Measurements from ENCODE around the gene ATP5PO.
"Not testable (repeated sequence)": the region's sequence is repeated elsewhere in the genome, so short reads cannot be mapped to it uniquely, and the experiment has no call there.

ATP5PO gene

GRCh38 chr21:33940164-33940880, 24.7 kb upstream of the ATP5PO start:
- DNase-seq, result peak; percentile 44

DNA sequence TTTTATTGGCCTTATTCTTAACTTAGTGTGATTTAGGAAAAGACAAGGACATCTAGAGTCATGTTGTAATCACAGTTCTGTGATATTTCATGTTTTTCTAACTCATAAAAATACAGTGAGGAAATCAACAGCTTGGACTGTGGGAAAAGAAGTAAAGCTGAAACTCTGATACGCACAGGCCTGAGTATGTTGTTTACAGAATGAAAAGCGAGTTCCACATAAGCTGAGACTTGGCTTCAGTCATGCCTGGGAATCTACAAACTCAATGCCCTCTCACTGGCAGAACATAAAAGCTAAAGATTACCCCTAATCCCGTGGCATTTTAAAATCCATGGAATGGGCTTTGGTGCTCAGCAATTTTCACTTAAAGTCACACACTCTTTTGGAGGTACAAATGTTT, 23.6 kb upstream of the ATP5PO start:
- DNase-seq, result no peak

DNA sequence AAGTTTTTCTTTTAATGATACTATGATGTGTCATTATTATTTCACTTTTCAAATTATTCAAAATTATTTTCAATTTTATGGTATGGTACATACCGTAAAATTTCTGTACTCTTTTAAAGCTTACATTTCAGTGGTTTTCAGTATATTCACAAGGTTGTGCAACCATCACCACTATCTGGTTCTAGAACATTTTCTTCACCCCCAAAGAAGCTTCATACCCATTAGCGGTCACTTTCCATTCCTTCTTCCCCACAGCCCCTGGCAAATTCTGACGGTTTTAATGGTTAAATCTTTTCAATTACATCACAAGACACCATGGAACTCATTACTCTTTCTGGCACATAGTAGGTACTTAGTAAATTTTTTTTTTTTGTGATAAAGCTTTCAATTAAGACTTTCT, 22.8 kb upstream of the ATP5PO start:
- DNase-seq, result no peak

GRCh38 chr21:33937931-33938339, 22.3 kb upstream of the ATP5PO start:
- no peak for DNase-seq

- no peak for DNase-seq
These were observed 21.5 kb upstream of the ATP5PO start for GRCh38 chr21:33937146-33937545.

- DNase-seq, result no peak
These were observed 20.9 kb upstream of the ATP5PO start for GRCh38 chr21:33936301-33937038.

DNA sequence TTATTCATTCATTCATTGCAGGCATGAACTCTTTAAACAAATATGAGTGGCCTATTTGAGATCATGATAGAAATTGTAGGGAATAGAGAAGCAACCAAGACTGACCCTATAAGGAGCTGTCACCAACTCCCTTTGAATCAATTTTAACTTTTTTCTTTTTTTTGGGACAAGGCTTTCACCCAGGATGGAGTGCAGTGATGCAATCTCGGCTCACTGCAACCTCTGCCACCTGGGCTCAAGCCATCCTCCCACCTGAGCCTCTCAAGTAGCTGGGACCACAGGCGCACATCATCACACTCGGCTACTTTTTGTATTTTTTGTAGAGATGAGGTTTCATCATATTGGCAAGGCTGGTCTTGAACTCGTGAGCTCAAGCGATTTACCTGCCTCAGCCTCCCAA, 17.1 kb upstream of the ATP5PO start:
- DNase-seq, result no peak

DNA sequence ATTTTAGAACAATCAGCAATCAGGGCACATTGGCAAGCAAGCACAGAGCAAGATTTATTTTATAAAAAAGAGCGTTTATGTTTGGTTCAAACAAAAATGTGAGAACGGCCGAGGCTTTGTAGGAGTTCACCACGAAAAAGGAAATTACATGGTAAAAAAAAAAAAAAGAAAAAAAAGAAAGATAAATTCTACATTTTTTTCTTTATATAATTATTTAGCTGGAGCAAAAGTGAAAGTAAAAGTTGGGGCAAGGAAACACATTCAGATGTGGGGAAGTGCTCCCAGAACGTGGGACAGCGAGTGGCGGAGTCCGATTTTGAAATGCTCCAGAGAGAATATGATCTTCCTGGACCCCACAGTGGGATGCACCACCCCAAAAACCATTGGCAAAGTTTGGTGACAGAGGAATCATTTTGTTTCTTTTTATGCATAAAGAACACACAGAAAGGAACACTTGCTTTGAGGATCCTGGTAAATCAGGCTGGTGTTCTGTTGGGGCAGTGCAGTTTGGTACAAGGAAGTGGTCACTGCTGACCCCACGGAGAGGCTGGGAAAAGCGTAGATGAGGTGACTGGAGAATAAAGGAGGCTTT, 16.3 kb upstream of the ATP5PO start:
- no peak for DNase-seq

- DNase-seq, result not testable (repeated sequence)
These were observed 15.6 kb upstream of the ATP5PO start for GRCh38 chr21:33931052-33931798.

GRCh38 chr21:33926248-33926647, 10.6 kb upstream of the ATP5PO start:
- DNase-seq, result not testable (repeated sequence)

- DNase-seq, result no peak
These were observed 9.1 kb upstream of the ATP5PO start for GRCh38 chr21:33924766-33925100.

DNA sequence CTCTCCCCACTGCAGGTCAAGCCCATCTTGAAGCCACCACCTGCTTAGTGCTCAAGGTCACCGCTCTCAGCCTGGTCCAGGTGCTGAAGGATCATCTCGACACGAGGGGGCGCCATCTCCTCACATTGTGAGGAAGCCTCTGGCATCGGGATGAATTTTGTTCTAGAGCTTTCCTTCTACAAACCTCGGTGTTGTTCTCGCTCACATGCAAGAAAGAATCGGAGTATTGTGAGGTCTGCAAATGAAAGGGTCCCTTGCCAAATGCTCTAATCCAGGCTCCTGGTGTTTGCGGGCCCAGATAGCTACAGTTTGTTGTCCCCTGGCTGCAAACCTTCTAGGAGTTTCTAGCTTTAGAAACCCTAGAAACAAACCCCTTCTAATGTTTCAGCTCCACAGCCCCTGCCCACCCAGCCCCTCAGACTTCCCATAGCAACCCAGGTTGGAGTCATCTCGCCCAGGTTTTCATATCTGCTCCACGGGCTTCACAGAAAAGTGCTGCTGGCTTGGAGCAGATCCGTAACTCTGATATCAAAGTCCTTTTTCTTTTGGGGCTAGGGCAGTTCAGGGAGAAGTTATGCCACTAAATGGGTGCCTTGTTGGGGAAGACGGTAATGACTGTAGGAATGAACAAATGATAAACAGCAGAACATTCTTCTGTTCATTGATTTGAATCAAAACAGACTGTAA, 8.6 kb upstream of the ATP5PO start:
- peak; percentile 90 for DNase-seq

DNA sequence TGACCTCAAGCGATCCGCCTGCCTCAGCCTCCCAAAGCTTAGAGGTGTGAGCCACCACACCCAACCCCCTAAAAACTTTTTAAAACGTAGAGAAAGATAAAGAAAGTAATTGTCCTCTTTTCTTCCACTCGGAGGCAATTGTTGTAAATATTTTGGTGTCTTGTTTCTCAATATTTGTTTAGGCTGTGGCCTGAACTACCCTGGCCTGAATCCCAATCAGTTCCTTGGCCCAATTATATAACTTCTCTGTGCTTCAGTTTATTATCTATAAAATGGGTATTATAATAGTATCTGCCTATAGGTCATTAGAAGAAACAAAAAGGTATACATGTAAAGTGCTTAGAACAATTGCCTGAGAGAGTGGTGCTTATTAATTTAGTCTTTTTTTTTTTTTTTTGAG, 1.8 kb upstream of the ATP5PO start:
- no peak for DNase-seq

GRCh38 chr21:33916200-33916567, 580 bp upstream of the ATP5PO start:
- DNase-seq, result no peak

GRCh38 chr21:33914188-33914587, 1.4 kb downstream of the ATP5PO start:
- no peak for DNase-seq

DNA sequence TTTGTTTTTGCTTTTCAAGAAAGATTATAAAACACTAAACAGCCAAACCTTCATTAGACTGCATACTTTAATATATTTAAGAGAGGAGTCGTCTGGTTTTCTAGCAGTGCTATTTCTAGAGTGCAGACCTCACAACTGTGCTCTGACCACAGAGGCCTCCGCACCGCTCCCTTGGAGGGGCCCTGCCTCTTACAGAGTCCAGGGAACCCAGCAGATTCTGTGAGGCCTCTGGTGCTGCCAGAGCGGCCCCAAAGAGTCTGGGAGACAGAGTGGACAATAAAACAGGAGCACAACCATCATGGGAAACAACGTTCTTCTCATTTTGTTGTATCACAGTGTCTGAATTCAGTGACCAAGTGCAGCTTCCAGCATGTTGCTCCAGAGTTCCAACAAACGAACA, 5.8 kb downstream of the ATP5PO start:
- no peak for DNase-seq

GRCh38 chr21:33908760-33909159, 6.8 kb downstream of the ATP5PO start:
- DNase-seq, result no peak

- DNase-seq, result no peak
These were observed 11.6 kb downstream of the ATP5PO start for GRCh38 chr21:33904041-33904440.

DNA sequence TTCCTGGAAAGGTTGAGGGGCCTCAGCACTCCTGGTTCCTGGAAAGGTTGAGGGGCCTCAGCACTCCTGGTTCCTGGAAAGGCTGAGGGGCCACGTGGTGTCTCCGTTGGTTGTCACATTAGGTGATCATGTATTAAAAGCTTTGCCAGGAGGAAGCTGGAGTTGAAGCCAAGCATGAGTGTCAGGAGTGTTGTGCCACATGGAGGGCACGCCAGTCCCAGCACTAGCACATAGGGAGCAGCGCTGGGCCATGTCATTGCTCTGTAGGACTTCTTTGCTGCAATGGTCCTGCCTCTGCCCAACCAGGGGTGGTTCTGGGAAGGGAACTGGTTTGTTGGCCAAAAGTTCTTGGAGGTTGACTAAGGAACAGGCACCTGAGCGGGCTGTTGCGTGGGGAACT, 13.3 kb downstream of the ATP5PO start:
- DNase-seq, result no peak

GRCh38 chr21:33901412-33902288, 14.0 kb downstream of the ATP5PO start:
- peak; percentile 51 for DNase-seq

- no peak for DNase-seq
These were observed 16.4 kb downstream of the ATP5PO start for GRCh38 chr21:33899199-33899598.

DNA sequence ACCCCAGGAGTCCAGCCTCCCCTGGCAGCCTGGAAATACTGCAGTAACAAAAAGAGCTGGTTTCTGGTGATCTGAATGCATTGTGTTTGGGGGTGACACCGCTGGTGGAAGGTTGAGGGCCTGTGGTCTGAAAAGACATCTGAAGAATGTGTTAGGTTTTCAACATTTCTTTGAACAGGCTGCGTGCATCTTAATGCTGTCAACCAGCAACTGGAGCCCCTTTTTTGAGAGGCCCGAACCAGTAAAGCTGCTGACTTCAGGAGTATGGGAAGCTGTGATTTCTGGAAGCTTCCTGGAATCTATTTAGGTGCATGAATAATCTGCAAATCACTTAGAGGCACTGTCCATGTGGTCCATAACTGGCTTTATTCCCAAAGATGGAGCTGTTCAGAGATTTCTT, 17.0 kb downstream of the ATP5PO start:
- no peak for DNase-seq
